Measurements from ENCODE around the gene SMIM38.

The SMIM38 gene

DNA sequence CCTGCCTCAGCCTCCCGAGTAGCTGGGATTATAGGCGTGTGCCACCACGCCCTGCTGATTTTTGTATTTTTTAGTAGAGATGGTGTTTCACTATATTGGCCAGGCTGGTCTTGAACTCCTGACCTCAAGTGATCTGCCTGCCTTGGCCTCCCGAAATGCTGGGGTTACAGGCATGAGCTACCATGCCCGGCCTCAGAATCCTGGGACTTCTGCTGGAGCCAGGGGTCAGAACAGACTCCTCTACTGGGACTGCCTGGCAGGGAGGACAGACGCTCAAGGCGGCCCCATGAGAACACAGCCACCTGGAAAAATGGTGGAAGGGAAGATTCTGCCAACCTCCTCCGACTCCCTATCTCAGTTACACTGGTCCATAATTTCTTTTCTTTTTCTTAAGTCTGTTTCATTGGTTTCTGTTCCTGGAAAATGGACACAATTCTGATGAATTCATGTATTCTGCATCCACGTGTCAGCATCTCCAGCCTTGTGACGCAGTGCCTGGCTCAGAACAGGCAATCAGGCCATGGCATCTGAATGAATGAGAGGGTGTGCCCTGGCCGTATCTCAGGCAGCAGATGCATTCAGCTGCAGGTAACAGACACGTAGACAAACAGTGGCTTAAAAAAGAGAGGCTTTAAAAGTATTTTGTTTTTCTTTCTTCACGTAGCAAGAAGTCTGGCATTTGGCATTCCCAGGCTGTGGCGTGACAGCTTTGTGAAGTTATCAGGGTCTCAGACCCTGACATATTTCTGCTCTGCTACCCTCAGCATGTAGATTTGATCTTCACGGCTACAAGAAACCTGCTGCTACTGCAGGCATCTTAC lies 4.8 kb downstream of the SMIM38 start:
- H3K27ac ChIP-seq, result no peak overlapping the region
- TF ChIP-seq, protein P1, sequence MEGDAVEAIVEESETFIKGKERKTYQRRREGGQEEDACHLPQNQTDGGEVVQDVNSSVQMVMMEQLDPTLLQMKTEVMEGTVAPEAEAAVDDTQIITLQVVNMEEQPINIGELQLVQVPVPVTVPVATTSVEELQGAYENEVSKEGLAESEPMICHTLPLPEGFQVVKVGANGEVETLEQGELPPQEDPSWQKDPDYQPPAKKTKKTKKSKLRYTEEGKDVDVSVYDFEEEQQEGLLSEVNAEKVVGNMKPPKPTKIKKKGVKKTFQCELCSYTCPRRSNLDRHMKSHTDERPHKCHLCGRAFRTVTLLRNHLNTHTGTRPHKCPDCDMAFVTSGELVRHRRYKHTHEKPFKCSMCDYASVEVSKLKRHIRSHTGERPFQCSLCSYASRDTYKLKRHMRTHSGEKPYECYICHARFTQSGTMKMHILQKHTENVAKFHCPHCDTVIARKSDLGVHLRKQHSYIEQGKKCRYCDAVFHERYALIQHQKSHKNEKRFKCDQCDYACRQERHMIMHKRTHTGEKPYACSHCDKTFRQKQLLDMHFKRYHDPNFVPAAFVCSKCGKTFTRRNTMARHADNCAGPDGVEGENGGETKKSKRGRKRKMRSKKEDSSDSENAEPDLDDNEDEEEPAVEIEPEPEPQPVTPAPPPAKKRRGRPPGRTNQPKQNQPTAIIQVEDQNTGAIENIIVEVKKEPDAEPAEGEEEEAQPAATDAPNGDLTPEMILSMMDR (IDR thresholded peaks at IDR 0.05), result no peak

DNA sequence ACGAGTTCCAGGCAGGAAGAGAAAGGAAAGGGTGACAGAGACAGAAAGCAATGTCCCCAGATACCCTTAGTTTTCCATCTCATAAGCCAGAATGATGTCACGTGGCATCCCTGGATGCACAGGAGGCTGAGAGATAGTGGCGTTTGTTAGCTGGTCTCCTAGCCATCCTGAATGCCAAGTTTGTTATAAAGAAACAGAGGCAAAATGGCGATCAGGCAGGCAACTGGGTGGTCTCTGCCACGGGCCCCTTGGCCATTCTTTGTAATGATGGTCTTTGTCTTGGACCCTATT lies 5.3 kb downstream of the SMIM38 start:
- no peak overlapping the region for H3K27ac ChIP-seq
- H3K36me3 ChIP-seq (ENCODE audit: control insufficient read depth, insufficient read depth, low read length), result no peaks in the 10 kb centered on the region
- no peaks in the 10 kb centered on the region for H3K27me3 ChIP-seq (ENCODE audit: control insufficient read depth, insufficient read depth, low read length)
- H3K9ac ChIP-seq, result no peak overlapping the region
- no peaks in the 10 kb centered on the region for H3K79me2 ChIP-seq
- H2AFZ ChIP-seq, result no peak overlapping the region
- H3K4me3 ChIP-seq (ENCODE audit: low read depth, low read length), result no peak overlapping the region
- TF ChIP-seq, protein P1 (IDR thresholded peaks at IDR 0.05), result no peak
- no peaks in the 10 kb centered on the region for H3K9me3 ChIP-seq (ENCODE audit: control insufficient read depth, low read length)
- H3K4me1 ChIP-seq, result no peaks in the 10 kb centered on the region
- H3K4me2 ChIP-seq (ENCODE audit: low read length), result no peak overlapping the region

More for the DNA sequence above, 4.8 kb downstream of the SMIM38 start:
- Histone ChIP-seq H3K4me1 (no peaks in the 10 kb centered on the region), H2AFZ (no peak overlapping the region), H3K4me2 (ENCODE audit: low read length) (no peak overlapping the region), H3K9me3 (ENCODE audit: control insufficient read depth, low read length) (no peaks in the 10 kb centered on the region), H3K4me3 (ENCODE audit: low read depth, low read length) (no peak overlapping the region), H3K36me3 (ENCODE audit: control insufficient read depth, insufficient read depth, low read length) (no peaks in the 10 kb centered on the region), H3K79me2 (no peaks in the 10 kb centered on the region), H3K27me3 (ENCODE audit: control insufficient read depth, insufficient read depth, low read length) (no peaks in the 10 kb centered on the region), H3K9ac (no peak overlapping the region)

DNA sequence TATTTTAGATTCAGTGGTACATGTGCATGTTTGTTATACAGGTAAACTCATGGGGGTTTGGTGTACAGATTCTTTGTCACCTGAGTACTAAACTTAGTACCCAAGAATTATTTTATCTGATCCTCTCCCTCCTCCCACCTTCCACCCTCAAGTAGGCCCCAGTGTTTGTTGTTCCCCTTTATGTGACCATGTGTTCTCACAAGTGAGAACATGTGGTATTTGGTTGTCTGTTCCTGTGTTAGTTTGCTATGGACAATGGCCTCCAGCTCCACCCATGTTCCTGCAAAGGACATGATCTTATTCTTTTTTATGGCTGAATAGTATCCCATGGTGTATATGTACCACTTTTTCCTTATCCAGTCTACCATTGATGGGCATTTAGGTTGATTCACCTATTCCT lies 6.8 kb downstream of the SMIM38 start:
- no peaks in the 10 kb centered on the region for H3K4me1 ChIP-seq
- no peaks in the 10 kb centered on the region for H3K27me3 ChIP-seq (ENCODE audit: control insufficient read depth, insufficient read depth, low read length)

DNA sequence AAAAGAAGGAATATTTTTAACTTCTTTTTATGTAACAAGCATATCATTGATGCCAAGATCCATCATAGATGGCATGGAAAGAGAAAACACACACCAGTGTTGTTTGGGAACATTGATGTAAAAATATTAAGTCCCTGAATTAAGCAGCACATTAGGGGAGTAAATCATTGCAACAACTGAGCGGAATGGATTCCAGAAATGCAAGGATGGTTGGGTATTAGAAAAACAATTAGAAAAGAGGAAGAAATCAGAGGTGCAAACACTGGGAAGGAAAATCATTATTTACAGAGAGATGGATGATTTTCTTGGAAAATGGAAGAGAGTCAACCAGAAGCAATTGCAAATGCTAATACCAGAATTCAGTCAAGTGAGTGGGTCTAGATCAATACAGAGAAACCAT lies 8.1 kb downstream of the SMIM38 start:
- H3K4me2 ChIP-seq (ENCODE audit: low read length), result no peak overlapping the region
- TF ChIP-seq, protein P1 (IDR thresholded peaks at IDR 0.05), result no peak
- H3K27ac ChIP-seq, result no peak overlapping the region
- no peak overlapping the region for H3K9ac ChIP-seq
- H3K27me3 ChIP-seq (ENCODE audit: control insufficient read depth, insufficient read depth, low read length), result no peaks in the 10 kb centered on the region
- no peaks in the 10 kb centered on the region for H3K79me2 ChIP-seq
- no peak overlapping the region for H2AFZ ChIP-seq
- no peaks in the 10 kb centered on the region for H3K36me3 ChIP-seq (ENCODE audit: control insufficient read depth, insufficient read depth, low read length)
- H3K4me3 ChIP-seq (ENCODE audit: low read depth, low read length), result no peak overlapping the region
- H3K9me3 ChIP-seq (ENCODE audit: control insufficient read depth, low read length), result no peaks in the 10 kb centered on the region
- H3K4me1 ChIP-seq, result no peaks in the 10 kb centered on the region

More for the DNA sequence above, 6.8 kb downstream of the SMIM38 start:
- H3K4me2 ChIP-seq (ENCODE audit: low read length), result no peak overlapping the region
- H3K36me3 ChIP-seq (ENCODE audit: control insufficient read depth, insufficient read depth, low read length), result no peaks in the 10 kb centered on the region
- no peak overlapping the region for H3K9ac ChIP-seq
- no peak overlapping the region for H2AFZ ChIP-seq
- TF ChIP-seq, protein P1 (IDR thresholded peaks at IDR 0.05), result no peak
- H3K9me3 ChIP-seq (ENCODE audit: control insufficient read depth, low read length), result no peaks in the 10 kb centered on the region
- H3K79me2 ChIP-seq, result no peaks in the 10 kb centered on the region
- no peak overlapping the region for H3K4me3 ChIP-seq (ENCODE audit: low read depth, low read length)
- H3K27ac ChIP-seq, result no peak overlapping the region

DNA sequence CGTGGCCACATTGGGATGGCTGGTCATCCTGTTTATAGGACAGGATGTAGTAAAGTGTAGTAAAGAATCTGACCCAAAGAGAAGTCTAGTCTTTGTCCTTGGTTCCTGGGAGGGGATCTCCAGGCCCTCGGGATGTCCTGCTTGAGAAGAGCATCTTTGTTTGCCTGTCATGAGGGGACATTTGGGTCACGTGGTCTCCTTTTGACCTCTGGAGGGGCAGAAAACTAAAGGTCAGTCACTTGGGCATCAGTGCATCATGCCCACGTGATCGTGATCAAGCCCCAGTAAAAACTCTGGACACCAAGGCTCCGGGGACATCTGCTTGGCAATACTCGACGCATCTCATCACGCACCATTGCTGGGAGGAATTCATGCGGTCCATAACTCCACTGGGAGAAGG lies 9.1 kb downstream of the SMIM38 start:
- Histone ChIP-seq H3K27me3 (ENCODE audit: control insufficient read depth, insufficient read depth, low read length) (no peaks in the 10 kb centered on the region), H3K9me3 (ENCODE audit: control insufficient read depth, low read length) (no peaks in the 10 kb centered on the region), H2AFZ (no peak overlapping the region), H3K9ac (no peak overlapping the region), H3K4me2 (ENCODE audit: low read length) (no peak overlapping the region), H3K79me2 (no peaks in the 10 kb centered on the region), H3K4me1 (no peaks in the 10 kb centered on the region), H3K27ac (no peak overlapping the region), H3K4me3 (ENCODE audit: low read depth, low read length) (no peak overlapping the region), H3K36me3 (ENCODE audit: control insufficient read depth, insufficient read depth, low read length) (no peaks in the 10 kb centered on the region)
- TF ChIP-seq, protein P1 (IDR thresholded peaks at IDR 0.05), result no peak
